Measurements from ENCODE around the gene SLC5A6.

GRCh38 chr2:27225526-27225925, 13.5 kb upstream of the SLC5A6 start:
- TF ChIP-seq CTCF (IDR thresholded peaks at IDR 0.05), result no peak
- TF ChIP-seq POLR2A (IDR thresholded peaks at IDR 0.05), result no peak
